GM18499 (cell line): ENCODE results near the gene LIMS2.

ENCODE experiments used
- ATAC-seq: cut with Tn5 transposase; IDR thresholded peaks from one replicate; pipeline ENCODE4 v1.9.1; 2021; ENCODE audit warnings: moderate number of reproducible peaks; ENCODE audit not compliant: insufficient read depth, unreplicated experiment

LIMS2 gene

DNA sequence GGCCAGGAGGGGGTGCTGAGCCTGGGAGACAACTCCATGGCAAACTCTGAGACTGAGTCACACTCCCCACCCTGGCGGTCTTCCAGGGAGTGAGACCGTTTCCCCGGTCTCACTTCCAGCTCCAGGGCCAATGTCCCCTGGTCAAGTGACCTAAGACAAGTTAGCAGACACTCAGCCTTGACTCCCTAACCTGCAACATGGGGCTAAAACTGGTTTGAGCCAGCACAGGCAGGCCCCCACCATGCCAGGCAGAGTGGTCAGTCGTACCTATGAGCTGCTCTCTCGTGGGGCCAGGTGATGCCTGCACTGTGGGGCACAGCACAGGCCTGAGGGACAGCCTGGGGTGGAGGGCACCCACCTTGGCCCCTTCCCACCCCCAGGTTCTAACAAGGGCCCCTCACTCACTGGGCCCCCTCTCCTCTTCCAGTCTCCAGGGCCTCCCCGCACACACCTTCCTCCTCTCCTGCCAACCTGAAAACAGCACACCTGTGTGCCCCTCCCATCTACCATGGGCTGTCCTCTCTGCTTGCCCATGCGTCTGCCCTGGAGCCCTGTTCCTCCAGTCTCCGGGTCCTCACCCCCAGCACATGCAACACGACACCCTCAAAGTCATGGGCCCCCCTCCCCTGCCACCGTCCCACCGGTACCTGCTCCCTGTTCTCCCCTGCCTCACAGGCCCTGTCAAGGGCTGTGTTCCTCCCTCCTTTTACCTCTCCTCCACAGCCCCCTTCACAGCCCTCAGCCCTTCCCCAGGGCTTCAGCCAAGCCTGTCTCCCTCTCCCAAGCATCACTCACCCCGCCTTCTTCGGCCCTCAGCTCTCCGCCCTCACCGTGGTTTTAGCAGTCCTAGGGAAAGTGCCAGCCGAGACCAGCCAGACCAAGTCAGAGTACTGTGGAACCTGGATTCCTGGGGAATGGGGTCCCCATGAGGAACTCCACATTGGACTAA lies 27.8 kb downstream of the LIMS2 start:
- ATAC-seq = no peak

DNA sequence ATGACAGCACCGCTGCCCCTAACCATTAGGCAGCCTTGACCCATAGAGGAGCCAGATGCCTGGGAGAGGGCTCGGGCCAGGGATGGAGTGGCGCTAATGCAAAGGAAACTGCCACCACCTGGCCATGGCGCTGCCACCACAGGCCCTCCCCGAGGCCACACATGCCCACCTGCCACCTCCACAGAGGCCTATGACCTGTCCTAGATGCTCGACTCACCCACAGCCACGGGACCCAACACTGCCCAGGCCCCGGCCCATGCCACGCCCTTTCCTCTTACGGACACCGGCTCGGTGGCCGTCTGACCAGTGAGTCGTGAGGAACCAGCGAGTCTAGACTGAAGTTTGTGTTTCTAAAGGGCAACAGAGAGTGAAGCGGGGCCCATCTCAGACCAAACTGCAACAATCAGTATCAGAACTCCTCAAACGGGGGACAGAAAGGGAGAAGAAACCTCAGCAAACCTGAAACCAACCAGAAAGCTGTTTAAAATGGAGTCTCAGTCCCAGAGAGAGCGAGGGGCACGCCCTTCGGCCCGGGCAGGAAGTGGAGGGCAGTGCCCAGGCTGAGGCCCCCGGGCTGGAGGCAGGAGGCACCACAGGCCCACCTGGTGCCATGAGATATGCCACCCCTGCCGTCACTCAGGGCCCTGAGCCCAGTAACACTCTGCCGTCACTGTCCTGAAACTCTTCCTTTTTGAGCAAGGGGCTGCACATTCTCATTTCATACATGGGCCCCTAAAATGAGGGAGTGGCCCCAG lies 28.7 kb downstream of the LIMS2 start:
- no peak for ATAC-seq

DNA sequence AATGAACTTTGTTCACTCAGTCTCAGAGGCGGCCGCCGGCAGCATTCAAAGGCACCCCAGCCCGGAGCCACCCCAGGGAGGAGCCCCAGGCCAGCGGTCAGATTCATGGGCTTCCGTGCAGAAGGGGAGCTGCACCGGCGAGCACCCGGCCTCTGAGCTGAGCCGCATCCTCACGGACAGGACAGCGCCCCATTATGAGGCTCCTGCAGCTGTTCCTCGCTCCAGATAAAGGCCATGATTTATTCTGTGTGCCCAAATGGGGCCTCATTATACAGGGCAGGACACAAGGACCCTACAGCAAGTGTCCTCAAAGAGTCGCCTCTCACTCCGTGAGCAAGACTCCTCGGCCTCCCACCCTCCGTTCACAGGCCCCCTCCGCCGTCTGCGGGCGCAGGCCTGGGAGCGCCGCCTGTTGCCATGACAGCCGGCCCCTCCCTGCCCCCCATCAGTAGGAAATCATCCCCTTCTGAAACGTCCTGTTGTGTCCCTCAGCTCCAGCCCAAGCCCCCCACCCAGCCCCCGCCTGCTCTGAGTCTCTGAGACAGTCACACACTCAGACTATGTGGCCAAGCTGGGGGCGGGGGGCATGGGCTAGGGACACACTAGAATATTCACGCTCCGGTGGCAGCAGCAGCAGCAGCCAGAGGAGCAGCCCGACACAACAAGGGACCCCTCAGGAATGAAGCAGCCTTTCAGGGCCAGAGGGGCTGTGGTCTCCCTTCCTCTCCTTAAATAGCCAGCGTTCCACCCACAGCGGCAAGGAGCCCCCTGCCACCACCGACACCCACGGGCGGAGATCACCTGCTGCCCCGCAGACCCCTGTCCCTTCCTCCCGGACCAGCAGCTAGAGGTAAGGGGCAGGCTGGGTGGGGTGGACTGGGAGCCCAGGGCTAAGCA lies 29.7 kb downstream of the LIMS2 start, which contains the start of gene GPR17:
Gene GPR17 (plus strand): TSS at position 759 of the 897 bp plus-strand sequence. CDS start 4,583 bp downstream, outside the sequence.
- no peak for ATAC-seq

DNA sequence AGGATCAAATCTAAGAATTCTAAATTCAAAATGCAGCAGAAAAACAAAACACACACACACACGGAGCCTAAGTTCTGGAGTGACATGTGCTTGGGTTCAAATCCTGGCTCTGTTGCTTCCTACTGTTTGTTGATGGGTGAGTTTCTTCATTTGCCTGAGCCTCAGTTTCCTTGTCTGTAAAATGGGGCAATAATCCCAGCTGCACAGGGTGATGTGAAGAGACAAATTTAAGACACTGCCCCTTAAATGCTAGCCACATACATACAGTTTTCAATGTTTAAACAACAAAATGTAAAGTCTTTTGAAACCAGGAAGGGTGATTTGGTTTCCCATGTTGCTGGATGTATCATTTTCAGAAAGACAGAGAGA lies 30.3 kb downstream of the LIMS2 start:
- no peak for ATAC-seq

DNA sequence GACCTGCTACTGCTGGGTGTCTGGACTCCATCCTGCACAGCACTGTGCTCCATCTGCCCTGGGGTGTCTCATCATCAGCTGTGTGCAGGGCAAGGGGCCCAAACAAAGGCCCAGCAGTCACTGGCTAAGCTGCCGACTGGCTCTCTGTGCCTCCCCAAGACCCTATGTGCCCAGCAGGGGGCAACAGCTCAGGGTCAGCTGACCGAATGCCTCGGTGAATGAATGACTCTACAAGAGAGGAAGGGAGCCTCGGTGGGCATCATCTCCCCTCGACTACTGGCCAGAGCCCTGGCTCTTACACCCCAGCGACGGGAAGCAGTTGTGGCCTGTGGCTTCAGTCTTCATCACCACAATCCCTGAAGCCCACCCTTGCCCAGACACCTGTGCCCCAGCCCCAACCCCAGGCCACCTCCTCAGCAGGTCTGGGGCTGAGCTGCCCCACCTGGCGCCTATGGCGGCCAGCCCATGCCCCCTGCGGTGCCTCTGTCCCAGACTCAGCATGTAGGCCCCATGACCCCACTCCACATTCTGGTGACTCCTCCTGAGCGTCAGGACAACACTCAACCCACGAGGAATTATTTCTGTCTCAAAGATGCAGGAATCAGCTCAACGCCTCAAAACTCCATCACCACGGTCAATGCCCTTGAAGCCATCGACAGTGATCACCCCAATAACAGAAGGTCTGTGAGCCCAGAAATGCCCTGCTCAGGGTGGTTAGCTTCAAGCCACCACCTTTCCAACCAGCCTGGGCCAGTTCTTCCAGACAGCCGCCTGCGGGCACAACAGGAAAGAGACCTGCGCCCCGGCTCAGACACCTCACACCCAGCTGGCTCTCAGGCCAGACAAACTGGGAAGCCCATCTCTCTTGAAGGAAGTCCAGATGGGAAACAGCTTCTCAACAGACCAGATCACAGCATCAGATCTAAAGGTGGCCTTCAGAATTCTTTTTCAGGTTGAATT lies 31.0 kb downstream of the LIMS2 start:
- ATAC-seq = no peak

DNA sequence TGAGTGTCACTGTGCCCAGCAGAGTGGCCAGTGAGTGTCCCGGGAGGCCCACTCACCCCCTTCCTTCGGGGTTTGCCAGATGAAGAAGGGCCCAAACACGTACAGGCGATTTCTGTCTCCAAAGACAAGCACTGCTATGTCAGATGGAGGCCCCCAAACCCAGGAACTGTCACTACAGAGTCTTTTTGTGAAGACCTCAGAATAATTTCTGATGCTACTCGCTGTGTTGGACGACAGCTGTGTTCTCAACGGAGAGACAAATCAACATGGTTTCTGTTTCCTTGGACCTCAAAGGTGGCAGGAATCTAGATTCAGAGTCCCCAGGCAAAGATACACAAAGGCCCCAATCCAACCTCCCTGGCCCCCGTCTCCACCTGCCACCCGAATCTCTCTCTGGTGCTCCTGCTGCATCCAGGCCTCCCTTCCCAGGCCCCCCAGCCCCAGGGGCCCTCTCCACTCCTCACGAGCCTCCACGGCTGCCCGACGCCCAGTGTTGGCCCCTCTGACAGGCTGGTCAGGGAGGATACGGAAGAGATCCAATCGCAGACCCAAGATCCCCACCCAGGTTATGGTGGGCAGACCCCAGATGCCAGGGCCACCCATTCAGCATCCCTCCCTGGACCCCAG lies 31.8 kb downstream of the LIMS2 start:
- ATAC-seq = no peak

DNA sequence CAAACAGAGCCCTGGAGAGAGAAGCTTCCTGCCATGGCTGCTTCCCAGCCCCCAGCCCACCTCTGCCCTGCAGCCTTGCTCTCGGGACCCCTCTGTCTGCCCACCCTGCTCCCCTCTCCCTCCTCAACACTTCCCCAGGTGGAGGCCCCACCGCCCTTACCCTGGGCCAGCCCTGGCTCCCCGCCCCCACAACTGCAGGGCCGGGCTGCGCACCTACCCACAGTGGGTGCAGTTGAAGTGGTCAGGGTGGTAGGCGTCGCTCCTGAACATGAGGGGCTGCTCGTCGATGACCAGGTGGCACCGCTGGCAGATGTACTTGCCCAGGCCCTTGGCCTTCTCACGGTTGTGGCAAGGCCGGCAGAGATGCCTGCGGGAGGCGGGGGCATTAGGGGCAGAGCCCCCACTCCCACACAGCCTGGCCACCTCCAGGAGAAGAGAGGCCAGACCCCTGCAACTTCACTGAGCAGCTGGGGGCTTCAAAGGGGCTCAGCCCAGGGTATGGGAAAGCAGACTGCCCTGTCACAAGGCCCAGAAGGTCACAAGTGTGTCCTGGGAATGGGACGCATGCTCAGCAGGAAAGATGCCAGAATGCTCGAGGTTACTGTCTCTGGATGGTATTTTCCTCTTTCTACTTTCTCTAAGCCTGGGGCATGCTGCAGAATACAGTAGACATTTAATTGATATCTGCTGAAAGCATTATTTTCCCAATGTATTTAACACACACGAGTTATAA lies 32.5 kb downstream of the LIMS2 start:
- ATAC-seq = no peak

DNA sequence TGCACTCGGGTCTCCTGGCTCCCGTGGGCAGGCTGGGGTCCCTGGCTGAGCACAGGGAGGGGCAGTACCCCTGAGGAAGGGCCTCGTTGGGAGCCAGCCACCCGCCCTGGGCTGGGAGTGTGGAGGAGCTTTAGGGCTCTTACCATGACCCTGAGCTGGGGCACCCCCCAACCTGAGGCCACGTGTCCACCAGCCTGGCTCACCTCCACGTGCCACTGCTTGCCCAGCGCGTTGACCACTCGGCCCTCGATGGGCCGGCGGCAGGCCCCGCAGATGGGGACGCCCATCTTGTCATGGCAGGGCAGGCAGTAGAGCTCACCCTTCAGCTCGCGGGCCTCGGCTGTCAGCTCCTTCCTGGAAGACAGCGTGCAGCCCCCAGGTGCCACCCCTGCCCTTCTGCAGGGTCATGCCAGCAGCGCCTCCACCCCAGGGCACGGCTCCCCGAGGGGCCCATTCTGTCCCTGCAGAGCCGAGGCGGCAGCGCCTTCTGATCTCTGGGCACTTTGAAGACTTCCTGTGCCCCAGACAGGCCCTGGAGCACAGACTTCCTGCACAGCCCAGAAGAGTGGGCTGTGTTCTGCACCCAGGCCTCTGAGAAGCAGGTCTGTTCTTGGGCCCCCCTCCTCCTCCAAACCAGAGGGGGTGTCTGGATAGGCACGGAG lies 33.4 kb downstream of the LIMS2 start:
- ATAC-seq = no peak

DNA sequence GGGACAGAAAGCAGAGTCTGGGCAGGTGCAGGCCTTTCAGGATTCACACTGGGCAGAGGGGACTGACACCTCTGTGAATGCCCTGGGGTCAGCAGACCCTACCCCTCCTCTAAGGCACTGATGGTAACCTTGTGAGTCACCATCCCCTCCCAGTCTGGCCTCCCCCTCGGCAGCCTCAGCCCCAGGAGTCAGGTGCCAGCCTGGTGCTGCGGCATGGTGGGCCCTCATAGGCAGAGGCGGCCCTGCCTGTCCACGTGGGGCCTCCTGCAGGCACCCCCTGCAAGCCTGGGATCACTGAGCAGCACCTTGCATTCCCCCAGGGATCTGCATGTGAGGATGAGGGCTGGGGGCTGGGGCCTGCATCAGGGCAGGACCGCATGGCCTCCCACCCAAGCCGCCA lies 34.2 kb downstream of the LIMS2 start:
- no peak for ATAC-seq

DNA sequence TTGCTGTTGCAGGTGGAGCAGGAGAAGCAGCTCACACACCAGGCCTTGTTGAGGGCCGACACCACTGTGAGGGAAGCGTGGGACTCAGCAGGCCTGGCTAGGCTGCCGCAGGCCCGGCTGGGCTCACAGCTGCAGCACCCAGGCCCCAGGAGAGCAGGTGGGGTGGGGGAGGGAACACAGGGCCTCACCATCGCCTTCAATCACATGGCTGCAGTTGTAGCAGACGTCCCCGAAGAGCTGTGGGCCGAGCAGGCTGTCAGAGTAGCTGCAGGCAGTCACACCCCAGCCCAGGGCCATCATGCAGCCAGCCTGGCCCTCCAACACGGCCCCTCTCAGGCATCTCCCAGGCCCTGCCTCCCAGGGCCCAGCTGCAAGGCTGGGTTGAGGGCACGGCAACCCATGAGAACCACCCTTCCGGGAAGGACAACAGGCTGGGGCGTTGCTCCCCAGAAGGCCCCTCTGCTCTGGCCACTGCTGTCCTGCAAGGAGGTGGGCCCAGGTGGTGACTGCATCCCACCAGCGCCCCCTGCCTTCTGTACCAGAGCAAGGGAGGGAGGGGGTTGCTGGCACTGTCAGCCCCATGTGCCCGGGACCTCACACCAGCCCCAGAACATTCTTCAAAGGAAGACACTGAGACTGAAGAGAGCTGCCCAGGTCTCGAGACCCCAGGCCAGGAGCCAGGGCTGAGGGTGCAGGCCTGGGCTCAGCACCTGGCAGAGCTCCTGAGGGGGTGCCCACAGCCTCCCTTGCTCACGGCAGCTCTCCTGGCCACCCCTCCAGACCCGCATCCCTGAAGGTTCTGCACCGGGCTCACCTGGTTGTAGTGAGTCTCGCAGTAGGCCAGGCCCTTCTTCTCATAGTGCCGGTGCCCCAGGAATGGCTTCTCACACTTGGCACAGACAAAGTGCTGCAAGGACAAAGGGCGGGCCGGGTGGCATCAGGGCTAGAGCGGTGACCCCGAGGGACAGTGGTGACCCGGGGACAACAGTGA lies 35.0 kb downstream of the LIMS2 start:
- ATAC-seq = no peak

DNA sequence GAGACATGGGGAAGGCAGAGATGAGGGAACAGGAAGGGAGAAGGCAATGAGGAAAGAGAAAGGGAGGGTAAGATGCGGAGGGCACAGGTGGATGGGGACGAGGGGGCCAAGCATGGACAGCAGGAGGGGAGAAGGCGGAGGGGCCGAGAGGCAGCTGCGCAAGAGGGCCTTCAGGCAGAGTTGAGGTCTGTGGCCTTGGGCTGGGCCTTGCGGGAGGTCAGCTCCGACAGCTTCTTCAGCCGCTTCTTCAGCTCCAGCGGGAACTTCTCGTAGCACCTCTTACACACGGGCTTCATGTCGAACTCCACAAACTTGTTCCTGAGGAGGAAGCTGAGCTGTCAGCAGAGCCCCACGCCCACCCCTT lies 36.2 kb downstream of the LIMS2 start:
- ATAC-seq = no peak

DNA sequence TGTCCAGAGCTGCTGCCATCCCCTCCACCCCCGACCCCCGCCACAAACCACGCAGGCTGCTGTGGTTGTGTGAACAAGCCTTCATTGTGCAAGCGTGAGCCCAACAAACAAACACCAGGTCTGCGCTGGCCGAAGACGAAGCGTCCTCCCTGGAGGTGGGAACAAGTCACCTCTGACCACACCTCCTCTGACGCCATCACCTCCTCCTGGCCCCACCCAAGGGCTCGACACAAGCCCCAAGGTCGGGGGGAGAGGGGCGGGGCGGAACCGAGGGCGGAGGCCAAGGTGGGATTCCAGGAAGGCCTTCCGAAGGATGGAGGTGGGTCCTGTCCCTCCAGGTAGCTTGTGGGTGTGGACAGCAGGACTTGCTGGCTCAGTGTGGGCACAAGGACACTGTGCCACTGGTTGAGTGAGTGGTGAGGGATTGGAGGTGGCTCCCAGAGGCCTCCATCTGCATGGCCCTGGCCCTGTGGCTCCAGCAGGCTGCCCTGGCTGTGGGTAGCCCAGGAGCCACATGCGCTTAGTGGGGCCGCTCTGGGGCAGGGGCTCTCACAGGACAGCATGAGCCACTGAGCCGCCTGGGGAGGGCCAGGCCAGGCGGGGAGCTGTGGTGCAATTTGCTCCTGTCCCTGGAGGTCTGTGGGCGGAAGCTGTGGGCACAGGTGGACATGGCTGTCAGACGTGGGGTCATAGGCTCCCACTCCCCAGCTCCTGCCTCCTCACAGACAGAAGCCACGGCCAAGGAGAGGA lies 36.8 kb downstream of the LIMS2 start:
- ATAC-seq = no peak

DNA sequence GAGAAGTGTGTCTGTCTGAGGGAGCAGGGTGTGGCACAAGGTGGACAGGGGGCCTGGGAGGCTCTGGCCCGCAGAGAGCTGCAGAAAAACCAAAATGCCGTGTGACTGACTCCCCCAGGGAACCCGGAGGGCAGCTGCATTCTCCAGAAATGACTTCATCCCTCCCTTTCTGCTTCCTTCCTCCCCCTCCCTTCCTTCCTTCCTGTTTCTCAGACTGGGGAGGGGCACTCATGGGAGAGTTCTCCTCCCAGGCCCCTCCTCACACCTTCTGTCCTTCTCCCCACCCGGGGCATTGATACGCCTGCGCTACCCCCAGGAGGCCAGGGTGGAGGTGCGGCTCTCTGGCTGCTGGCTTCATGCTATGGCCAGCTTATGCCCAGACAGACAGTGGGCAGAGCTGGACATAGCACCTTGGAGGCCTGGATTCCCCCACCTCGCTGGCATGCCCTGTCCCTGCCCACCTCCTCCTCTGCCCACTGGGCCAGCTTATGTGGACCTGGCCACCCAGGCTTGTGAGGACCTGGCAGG lies 37.5 kb downstream of the LIMS2 start:
- no peak for ATAC-seq

DNA sequence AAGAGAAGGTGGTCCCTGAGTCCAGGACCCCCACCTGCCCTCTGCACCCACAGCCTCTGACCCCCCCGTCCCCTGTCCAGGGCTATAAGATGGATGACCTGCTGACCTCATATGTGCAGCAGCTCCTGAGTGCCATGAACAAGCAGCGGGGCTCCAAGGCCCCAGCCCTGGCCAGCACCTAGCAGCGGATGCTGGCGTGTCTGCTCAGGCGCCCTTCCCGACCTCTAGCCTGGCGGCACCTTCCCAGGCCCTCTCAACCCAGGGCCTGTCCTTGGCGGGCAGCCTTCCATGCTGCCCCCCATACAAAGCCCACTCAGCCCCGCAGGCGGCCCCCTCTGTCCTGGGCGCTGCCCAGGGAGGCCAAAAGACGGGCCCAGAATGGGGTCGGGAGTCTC lies 38.1 kb downstream of the LIMS2 start:
- no peak for ATAC-seq
